ENCODE measurements around the gene SLC9A4. TPM values are rescaled to one million over a fixed set of nuclear protein-coding genes. Genes with fewer than 3 reads are reported as not detected.
"Not testable (repeated sequence)": the region's sequence is repeated elsewhere in the genome, so short reads cannot be mapped to it uniquely, and the experiment has no call there.

The SLC9A4 gene
- polyA plus RNA-seq, 1 donor = 0.04 TPM

DNA sequence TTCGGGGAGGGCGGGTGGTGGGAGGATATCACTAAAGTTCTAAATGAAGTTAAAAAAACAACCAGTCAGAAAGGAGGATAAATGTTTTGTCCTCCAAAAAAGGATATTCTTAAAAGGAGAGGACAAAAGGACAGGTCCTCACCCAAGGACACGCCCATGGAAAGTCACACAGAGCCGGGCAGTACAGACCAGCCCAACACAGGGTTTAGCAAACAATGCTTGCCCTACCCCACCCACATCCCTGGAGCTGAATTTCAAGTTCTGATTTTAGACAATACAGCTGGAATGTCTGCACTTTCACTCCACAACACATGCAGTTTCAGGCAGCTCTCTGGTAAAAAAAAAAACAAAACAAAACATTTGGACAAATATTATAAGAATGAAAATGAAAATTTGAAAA, 67.9 kb downstream of the SLC9A4 start:
- Histone ChIP-seq H3K4me3 (ENCODE audit: low read length) (no peak overlapping the region), H3K4me1 (ENCODE audit: control insufficient read depth, insufficient read depth, low read length) (no peaks in the 10 kb centered on the region), H3K27ac (ENCODE audit: low read length) (no peak overlapping the region), H3K27me3 (ENCODE audit: control insufficient read depth, insufficient read depth, low read length) (no peaks in the 10 kb centered on the region), H3K36me3 (ENCODE audit: control insufficient read depth, insufficient read depth, low read length) (no peaks in the 10 kb centered on the region), H3K9me3 (ENCODE audit: control insufficient read depth, low read depth, low read length) (no peaks in the 10 kb centered on the region)
- WGBS (ENCODE audit: insufficient coverage, low lambda C conversion rate) = no CpG with 5 or more reads among the region's 4 CpGs
- DNase-seq = no peak

DNA sequence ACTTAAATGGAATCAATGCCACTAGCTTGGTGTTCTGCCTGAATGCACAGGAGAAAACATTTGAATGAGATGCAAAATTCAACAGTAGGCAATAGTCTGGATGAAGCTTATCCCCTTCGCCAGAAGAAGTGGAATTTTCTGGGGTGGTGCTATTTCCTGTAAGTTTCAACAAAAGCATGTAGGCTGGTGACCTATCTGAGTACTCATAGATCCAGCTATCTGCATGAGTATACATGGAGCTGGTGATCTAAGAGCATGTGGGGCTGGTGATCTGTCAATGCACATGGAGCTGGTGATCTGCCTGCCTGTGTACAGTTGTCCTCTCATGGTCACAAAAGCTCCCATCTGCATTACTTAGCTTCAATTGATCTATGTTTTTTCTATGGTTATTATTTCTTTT, 71.2 kb downstream of the SLC9A4 start:
- Histone ChIP-seq H3K36me3 (ENCODE audit: control insufficient read depth, insufficient read depth, low read length) (no peaks in the 10 kb centered on the region), H3K27ac (ENCODE audit: low read length) (no peak overlapping the region), H3K4me1 (ENCODE audit: control insufficient read depth, insufficient read depth, low read length) (no peaks in the 10 kb centered on the region), H3K27me3 (ENCODE audit: control insufficient read depth, insufficient read depth, low read length) (no peaks in the 10 kb centered on the region), H3K4me3 (ENCODE audit: low read length) (no peak overlapping the region), H3K9me3 (ENCODE audit: control insufficient read depth, low read depth, low read length) (peaks cover 9% of the 10 kb centered on the region)
- DNase-seq = no peak
- WGBS (ENCODE audit: insufficient coverage, low lambda C conversion rate) = no CpG with 5 or more reads among the region's 1 CpG

DNA sequence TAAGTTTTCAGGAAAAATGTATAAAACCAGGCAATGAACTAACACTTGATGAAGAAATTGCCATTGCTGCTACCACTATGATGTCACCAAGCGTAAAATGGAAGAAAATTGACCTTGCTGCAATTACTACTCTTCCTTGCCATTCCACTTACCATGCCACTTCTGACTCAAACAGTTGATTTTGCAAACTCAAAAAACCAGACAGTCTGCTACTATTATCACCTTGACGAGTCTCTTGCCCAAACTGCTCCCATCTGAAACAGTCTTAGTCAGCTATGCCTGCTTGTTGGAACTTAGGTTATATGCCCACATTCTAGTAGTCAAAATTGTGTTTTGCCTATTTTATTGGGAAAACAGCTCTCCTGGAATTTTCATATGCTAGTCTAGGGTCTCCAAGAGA, 74.4 kb downstream of the SLC9A4 start:
- no CpG with 5 or more reads among the region's 2 CpGs for WGBS (ENCODE audit: insufficient coverage, low lambda C conversion rate)
- Histone ChIP-seq H3K36me3 (ENCODE audit: control insufficient read depth, insufficient read depth, low read length) (no peaks in the 10 kb centered on the region), H3K27me3 (ENCODE audit: control insufficient read depth, insufficient read depth, low read length) (no peaks in the 10 kb centered on the region), H3K27ac (ENCODE audit: low read length) (no peak overlapping the region), H3K4me3 (ENCODE audit: low read length) (no peak overlapping the region), H3K4me1 (ENCODE audit: control insufficient read depth, insufficient read depth, low read length) (no peaks in the 10 kb centered on the region), H3K9me3 (ENCODE audit: control insufficient read depth, low read depth, low read length) (peaks cover 12% of the 10 kb centered on the region)
- no peak for DNase-seq

DNA sequence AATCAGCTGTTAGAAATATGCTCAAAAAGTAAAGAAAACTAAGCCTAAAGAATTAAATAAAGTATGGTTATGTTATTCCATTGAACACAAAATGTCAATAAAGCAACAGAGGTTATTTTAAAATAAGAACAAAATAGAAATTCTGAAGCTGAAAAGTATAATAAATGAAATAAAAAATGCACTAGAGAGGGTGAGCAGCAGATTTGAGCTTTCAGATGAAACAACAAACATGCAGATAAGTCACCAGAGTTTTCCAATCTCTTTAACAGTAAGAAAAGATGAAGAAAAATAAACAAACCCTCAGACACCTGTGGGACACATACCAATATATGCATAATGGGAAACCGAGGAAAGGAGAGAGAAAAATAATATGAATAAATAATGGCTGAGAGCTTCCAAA, 76.0 kb downstream of the SLC9A4 start:
- H3K4me3 ChIP-seq (ENCODE audit: low read length) = no peak overlapping the region
- no peaks in the 10 kb centered on the region for H3K27me3 ChIP-seq (ENCODE audit: control insufficient read depth, insufficient read depth, low read length)
- H3K4me1 ChIP-seq (ENCODE audit: control insufficient read depth, insufficient read depth, low read length) = no peaks in the 10 kb centered on the region
- no peaks in the 10 kb centered on the region for H3K36me3 ChIP-seq (ENCODE audit: control insufficient read depth, insufficient read depth, low read length)
- H3K27ac ChIP-seq (ENCODE audit: low read length) = no peak overlapping the region
- 0% methylated on average over 1 of the region's 1 CpG for WGBS (ENCODE audit: insufficient coverage, low lambda C conversion rate)
- H3K9me3 ChIP-seq (ENCODE audit: control insufficient read depth, low read depth, low read length) = peaks cover 12% of the 10 kb centered on the region
- DNase-seq = no peak

DNA sequence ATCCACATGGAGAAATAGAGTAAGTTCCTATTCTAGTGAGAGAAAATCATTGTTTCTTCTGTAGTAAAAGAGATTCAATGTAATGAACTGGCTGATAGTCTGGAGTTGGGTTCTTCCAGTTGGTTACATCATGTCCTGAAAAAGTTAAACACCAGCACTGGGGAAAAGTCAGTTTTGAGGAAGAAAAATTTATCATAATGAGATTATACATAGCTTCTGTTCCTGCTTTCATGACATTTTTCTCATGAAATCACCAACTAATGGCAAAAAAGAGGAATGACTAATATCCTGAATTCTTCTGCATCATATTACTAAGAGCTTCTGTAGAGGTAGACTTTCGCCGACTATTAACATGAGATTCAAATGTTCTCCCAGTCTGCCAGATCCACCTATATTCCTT, 77.1 kb downstream of the SLC9A4 start:
- Histone ChIP-seq H3K4me3 (ENCODE audit: low read length) (no peak overlapping the region), H3K36me3 (ENCODE audit: control insufficient read depth, insufficient read depth, low read length) (no peaks in the 10 kb centered on the region), H3K27me3 (ENCODE audit: control insufficient read depth, insufficient read depth, low read length) (no peaks in the 10 kb centered on the region), H3K27ac (ENCODE audit: low read length) (no peak overlapping the region), H3K9me3 (ENCODE audit: control insufficient read depth, low read depth, low read length) (peaks cover 12% of the 10 kb centered on the region), H3K4me1 (ENCODE audit: control insufficient read depth, insufficient read depth, low read length) (no peaks in the 10 kb centered on the region)
- no peak for DNase-seq
- no CpG with 5 or more reads among the region's 2 CpGs for WGBS (ENCODE audit: insufficient coverage, low lambda C conversion rate)

DNA sequence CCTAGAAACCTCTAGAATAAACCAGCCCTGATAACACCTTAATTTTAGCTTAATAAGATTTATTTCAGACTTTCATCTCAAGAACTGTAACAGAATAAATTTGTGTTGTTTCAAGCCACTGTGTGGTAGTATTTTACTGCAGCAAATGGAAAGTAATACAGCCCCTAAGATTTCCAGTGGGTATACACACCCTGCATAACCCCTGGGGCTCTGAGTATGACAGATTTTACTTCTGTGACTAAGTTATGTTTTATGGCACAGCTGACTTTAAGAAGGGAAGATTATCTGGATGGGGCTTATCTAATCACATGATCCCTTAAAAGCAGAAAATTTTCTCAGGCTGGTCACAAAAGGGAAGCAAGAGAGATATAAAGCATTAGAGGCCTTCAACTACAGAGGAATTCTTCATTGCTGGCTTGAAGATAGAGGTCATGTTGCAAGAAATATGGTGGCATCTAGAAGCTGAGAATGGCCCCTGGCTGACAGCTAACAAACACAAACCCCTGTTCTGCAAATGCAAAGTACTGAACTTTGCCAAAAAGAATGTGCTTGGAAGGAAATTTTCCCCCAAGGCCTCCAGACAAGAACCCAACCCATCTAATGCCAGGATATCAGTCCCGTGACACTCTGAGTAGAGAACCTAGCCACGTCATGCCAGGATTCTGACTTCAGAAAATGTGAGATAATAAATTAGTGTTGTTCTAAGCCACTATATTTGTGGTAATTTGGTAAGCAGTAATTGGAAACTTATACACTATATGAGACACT, 78.5 kb downstream of the SLC9A4 start:
- Histone ChIP-seq H3K9me3 (ENCODE audit: control insufficient read depth, low read depth, low read length) (peaks cover 8% of the 10 kb centered on the region), H3K27ac (ENCODE audit: low read length) (no peak overlapping the region), H3K36me3 (ENCODE audit: control insufficient read depth, insufficient read depth, low read length) (no peaks in the 10 kb centered on the region), H3K27me3 (ENCODE audit: control insufficient read depth, insufficient read depth, low read length) (no peaks in the 10 kb centered on the region), H3K4me1 (ENCODE audit: control insufficient read depth, insufficient read depth, low read length) (no peaks in the 10 kb centered on the region), H3K4me3 (ENCODE audit: low read length) (no peak overlapping the region)
- DNase-seq = no peak
- no CpG with 5 or more reads among the region's 2 CpGs for WGBS (ENCODE audit: insufficient coverage, low lambda C conversion rate)

DNA sequence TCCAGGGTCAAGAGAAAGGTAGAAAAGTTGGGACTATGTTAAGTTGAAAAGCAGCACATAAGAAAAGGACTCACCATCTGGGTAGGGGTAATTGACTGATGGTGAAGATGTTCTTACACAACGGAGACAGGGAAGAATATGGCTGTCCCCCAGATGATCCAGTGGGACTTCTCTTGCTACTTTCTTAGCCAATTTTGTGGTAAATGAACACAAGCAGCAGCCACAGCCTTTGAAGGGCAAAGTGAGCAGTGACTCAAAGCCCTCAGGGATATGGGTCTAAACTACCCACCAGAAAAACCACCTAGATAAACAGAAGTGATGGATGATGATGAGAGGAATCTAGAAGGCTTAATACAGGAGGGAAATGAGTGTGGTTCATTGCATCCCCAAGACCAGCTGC, 80.6 kb downstream of the SLC9A4 start:
- Histone ChIP-seq H3K27me3 (ENCODE audit: control insufficient read depth, insufficient read depth, low read length) (no peaks in the 10 kb centered on the region), H3K9me3 (ENCODE audit: control insufficient read depth, low read depth, low read length) (peaks cover 3% of the 10 kb centered on the region), H3K36me3 (ENCODE audit: control insufficient read depth, insufficient read depth, low read length) (no peaks in the 10 kb centered on the region), H3K4me1 (ENCODE audit: control insufficient read depth, insufficient read depth, low read length) (no peaks in the 10 kb centered on the region), H3K4me3 (ENCODE audit: low read length) (no peak overlapping the region), H3K27ac (ENCODE audit: low read length) (no peak overlapping the region)
- no CpG with 5 or more reads among the region's 1 CpG for WGBS (ENCODE audit: insufficient coverage, low lambda C conversion rate)
- no peak for DNase-seq

DNA sequence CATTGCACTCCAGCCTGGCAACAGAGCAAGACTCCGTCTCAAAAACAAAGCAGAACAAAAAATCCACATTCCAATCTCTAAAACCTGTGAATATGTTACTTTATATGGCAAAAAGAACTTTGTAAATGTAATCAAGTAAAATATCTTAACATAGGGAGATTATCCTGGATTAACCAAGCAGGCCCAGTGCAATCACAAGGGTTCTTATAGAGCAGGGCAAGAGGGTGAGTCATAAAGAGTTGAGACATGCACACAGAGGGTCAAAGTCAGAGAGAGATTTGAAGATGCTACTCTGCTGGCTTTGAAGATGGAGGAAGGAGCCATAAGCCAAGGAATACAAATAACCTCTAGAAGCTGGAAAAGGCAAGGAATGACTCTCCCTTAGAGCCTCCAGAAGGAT, 85.4 kb downstream of the SLC9A4 start:
- Histone ChIP-seq H3K27me3 (ENCODE audit: control insufficient read depth, insufficient read depth, low read length) (no peaks in the 10 kb centered on the region), H3K4me3 (ENCODE audit: low read length) (no peak overlapping the region), H3K36me3 (ENCODE audit: control insufficient read depth, insufficient read depth, low read length) (no peaks in the 10 kb centered on the region), H3K4me1 (ENCODE audit: control insufficient read depth, insufficient read depth, low read length) (no peaks in the 10 kb centered on the region), H3K9me3 (ENCODE audit: control insufficient read depth, low read depth, low read length) (no peaks in the 10 kb centered on the region), H3K27ac (ENCODE audit: low read length) (no peak overlapping the region)
- WGBS (ENCODE audit: insufficient coverage, low lambda C conversion rate) = no CpG with 5 or more reads among the region's 1 CpG
- DNase-seq = peak in 1 of 2 donors; percentile 32

DNA sequence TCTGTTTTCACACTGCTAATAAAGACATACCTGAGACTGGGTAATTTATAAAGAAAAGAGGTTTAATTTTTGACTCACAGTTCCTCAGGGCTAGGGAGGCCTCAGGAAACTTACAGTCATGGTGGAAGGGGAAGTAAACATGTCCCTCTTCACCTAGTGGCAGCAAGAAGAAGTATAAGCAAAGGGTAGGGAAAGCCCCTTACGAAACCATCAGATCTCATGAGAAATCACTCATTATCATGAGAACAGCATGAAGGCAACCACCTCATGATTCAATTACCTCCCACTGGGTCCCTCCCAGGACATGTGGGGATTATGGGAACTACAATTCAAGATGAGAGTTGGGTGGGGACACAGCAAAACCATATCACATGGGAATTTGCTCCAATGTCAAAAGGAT, 89.5 kb downstream of the SLC9A4 start:
- not testable (repeated sequence) for H3K4me3 ChIP-seq (ENCODE audit: low read length); H3K27me3 ChIP-seq (ENCODE audit: control insufficient read depth, insufficient read depth, low read length); H3K27ac ChIP-seq (ENCODE audit: low read length); DNase-seq; H3K9me3 ChIP-seq (ENCODE audit: control insufficient read depth, low read depth, low read length); H3K4me1 ChIP-seq (ENCODE audit: control insufficient read depth, insufficient read depth, low read length); H3K36me3 ChIP-seq (ENCODE audit: control insufficient read depth, insufficient read depth, low read length)
- no CpG with 5 or more reads among the region's 1 CpG for WGBS (ENCODE audit: insufficient coverage, low lambda C conversion rate)

DNA sequence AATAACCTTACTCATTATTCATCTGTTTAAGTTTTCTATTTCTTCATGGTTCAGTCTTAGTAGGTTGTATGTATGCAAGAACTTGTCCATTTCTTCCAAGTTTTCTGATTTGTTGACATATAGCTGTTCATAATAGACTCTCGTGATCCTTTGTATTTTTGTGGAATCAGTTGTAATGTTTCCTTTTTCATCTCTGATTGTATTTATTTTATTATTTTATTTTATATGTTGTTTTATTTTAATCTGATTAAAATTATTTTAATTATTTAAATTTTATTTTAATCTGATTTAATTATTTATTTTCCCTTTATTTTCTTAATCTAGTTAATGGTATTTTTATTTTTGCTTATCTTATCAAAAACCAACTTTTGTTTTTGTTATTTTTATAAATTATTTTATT, 102.9 kb downstream of the SLC9A4 start:
- Histone ChIP-seq H3K9me3 (ENCODE audit: control insufficient read depth, low read depth, low read length) (no peaks in the 10 kb centered on the region), H3K27me3 (ENCODE audit: control insufficient read depth, insufficient read depth, low read length) (no peaks in the 10 kb centered on the region), H3K4me3 (ENCODE audit: low read length) (no peak overlapping the region), H3K4me1 (ENCODE audit: control insufficient read depth, insufficient read depth, low read length) (no peaks in the 10 kb centered on the region), H3K36me3 (ENCODE audit: control insufficient read depth, insufficient read depth, low read length) (no peaks in the 10 kb centered on the region), H3K27ac (ENCODE audit: low read length) (no peak overlapping the region)
- DNase-seq = no peak
- WGBS (ENCODE audit: insufficient coverage, low lambda C conversion rate) = 100% methylated on average over 1 of the region's 1 CpG

DNA sequence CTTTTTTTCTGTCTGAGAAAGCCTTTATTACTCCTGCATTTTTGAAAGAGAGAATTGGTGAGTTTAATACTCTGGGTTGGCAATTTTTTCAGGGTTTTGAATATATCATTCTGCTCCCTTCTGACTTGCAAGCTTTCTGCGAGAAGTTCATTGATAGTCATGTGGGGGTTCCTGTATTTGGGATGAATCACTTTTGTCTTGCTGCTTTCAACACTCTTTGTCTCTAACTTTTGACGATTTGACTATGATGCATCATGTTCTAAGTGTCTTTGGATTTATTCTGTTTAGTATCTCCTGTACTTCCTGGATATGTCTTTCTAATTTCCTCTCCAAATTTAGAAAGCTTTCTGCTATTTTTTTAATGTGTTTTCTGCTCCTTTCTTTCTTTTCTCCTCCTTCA, 105.3 kb downstream of the SLC9A4 start:
- H3K27me3 ChIP-seq (ENCODE audit: control insufficient read depth, insufficient read depth, low read length) = no peaks in the 10 kb centered on the region
- no peaks in the 10 kb centered on the region for H3K9me3 ChIP-seq (ENCODE audit: control insufficient read depth, low read depth, low read length)
- no peak overlapping the region for H3K4me3 ChIP-seq (ENCODE audit: low read length)
- 86% methylated on average over 1 of the region's 2 CpGs for WGBS (ENCODE audit: insufficient coverage, low lambda C conversion rate)
- DNase-seq = no peak
- H3K4me1 ChIP-seq (ENCODE audit: control insufficient read depth, insufficient read depth, low read length) = no peaks in the 10 kb centered on the region
- H3K27ac ChIP-seq (ENCODE audit: low read length) = no peak overlapping the region
- no peaks in the 10 kb centered on the region for H3K36me3 ChIP-seq (ENCODE audit: control insufficient read depth, insufficient read depth, low read length)
